ENCODE measurements around the gene CCDC40. TPM values are rescaled to one million over a fixed set of nuclear protein-coding genes. Genes with fewer than 3 reads are reported as not detected.

The CCDC40 gene
- total and polyA plus RNA-seq, 12 donors: 2.1 to 15.7 (median 6.0) TPM

DNA sequence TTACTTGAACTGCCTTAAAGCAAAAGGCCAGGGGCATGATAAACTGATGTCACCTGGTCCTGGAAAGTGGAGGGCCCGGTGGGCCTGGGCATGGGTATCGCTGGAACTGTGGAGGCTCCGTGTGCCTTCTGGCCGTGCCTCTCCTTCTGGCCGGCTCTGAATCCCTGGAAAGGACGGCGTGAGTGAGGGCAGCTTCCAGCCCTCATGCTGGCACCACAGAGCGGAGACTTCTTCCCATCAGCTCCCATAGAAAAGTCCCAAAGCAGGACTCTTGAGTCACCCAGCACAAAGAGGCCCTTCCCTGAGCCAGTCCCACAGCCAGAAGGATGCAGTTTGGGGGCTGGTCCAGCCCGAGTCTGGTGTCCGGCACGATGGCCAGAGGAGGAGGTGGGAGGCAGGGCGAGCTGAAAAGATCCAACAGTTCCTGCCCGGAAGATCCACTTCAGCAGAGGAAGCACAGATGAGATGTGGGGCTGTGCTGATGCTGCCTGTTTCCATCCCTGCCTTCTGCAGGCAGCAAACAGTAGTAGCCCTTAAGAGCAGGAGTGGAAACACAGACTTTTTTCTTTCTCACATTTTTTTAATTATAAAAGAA lies 72.7 kb downstream of the CCDC40 start:
- WGBS, 4 donors: 89 to 95% (median 92%) methylated on average over 12 to 13 of the region's 13 CpGs
- Histone ChIP-seq H3K36me3 (replicated peaks in 1 of 2) (peaks cover 0 to 5% of the 10 kb centered on the region in 2 donors), H3K27me3 (no peaks in the 10 kb centered on the region), H3K4me3 (no peak overlapping the region), H3K9me3 (replicated peaks in 1 of 3) (no peaks in the 10 kb centered on the region), H3K27ac (no peak overlapping the region), H3K4me1 (replicated peaks in 1 of 2) (peaks cover 0 to 6% of the 10 kb centered on the region in 2 donors)
- DNase-seq: peak in 2 of 7 donors; percentile 5
- intact Hi-C loops (cut with DNase I): no loop called here
- TF ChIP-seq POLR2A (IDR thresholded peaks at IDR 0.05): no peak
- TF ChIP-seq, protein P1, sequence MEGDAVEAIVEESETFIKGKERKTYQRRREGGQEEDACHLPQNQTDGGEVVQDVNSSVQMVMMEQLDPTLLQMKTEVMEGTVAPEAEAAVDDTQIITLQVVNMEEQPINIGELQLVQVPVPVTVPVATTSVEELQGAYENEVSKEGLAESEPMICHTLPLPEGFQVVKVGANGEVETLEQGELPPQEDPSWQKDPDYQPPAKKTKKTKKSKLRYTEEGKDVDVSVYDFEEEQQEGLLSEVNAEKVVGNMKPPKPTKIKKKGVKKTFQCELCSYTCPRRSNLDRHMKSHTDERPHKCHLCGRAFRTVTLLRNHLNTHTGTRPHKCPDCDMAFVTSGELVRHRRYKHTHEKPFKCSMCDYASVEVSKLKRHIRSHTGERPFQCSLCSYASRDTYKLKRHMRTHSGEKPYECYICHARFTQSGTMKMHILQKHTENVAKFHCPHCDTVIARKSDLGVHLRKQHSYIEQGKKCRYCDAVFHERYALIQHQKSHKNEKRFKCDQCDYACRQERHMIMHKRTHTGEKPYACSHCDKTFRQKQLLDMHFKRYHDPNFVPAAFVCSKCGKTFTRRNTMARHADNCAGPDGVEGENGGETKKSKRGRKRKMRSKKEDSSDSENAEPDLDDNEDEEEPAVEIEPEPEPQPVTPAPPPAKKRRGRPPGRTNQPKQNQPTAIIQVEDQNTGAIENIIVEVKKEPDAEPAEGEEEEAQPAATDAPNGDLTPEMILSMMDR (IDR thresholded peaks at IDR 0.05): no peak

DNA sequence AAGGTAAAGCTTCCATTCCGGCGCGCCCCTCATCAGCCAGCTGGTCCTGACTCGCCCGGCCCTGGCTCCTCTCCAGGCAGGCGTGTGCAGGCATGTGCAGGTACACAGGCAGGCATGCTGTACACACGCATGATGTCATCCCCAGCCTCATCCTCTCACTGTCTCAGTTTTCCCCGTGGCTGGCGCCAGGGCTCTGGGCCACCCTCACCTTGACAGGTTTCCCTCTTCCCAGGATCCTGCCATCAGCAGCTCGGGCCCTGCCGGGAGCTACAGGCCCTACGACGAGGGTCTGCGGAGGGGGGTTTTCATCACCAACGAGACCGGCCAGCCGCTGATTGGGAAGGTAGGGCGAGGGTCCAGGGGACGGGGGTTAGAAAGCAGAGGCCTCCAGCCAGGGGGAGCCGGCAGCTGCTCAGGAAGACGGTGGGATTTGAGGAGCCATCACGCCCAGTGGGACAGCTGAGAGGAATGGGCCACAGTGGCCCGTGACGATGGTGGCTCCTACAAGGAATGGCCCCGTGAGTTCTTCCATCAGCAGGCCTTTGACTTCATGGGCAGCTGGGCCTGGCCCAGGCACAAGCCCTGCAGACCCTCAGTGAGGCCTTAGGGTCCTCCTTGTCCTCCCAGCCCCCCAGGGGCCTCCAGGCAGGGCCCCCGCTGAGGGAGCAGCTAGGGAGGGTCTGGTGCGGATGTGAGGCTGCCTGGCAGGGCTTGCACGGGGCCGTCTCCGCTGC lies 73.4 kb downstream of the CCDC40 start:
- Histone ChIP-seq H3K27me3 (no peaks in the 10 kb centered on the region), H3K9me3 (replicated peaks in 1 of 3) (no peaks in the 10 kb centered on the region), H3K36me3 (replicated peaks in 1 of 2) (peaks cover 0 to 5% of the 10 kb centered on the region in 2 donors), H3K27ac (no peak overlapping the region), H3K4me1 (replicated peaks in 1 of 2) (no peaks in the 10 kb centered on the region), H3K4me3 (no peak overlapping the region)
- intact Hi-C loops (cut with DNase I): no loop called here
- TF ChIP-seq, protein P1 (IDR thresholded peaks at IDR 0.05): no peak
- no peak for TF ChIP-seq POLR2A (IDR thresholded peaks at IDR 0.05)
- DNase-seq: peak in 2 of 7 donors; percentile 7 to 10
- whole genome bisulfite sequencing, 4 donors: 82 to 92% (median 90%) methylated on average over 24 to 30 of the region's 30 CpGs

DNA sequence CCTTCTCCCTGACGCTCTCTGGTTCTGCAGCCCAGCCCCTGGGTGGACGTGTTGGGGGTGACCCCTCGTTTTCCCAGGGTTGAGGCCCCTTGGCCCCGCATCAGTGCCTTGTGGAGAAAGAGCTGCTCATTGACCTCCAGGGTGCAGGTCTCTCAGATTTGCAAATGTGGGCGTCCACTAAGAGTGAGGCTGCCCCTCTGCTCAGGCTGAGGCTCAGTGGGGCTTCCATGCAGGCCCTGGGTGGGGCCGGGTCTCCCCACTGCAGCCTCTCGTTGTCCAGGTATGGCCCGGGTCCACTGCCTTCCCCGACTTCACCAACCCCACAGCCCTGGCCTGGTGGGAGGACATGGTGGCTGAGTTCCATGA lies 74.0 kb downstream of the CCDC40 start:
- H3K9me3 ChIP-seq (replicated peaks in 1 of 3): no peaks in the 10 kb centered on the region
- H3K4me3 ChIP-seq: no peak overlapping the region
- H3K27me3 ChIP-seq: no peaks in the 10 kb centered on the region
- intact Hi-C loops (cut with DNase I): no loop called here
- H3K36me3 ChIP-seq (replicated peaks in 1 of 2): peaks cover 0 to 5% of the 10 kb centered on the region in 2 donors
- DNase-seq: peak in 1 of 7 donors; percentile 0
- WGBS, 4 donors: 79 to 87% (median 81%) methylated on average over 6 to 9 of the region's 9 CpGs
- TF ChIP-seq, protein P1 (IDR thresholded peaks at IDR 0.05): no peak
- no peak for TF ChIP-seq POLR2A (IDR thresholded peaks at IDR 0.05)
- H3K4me1 ChIP-seq (replicated peaks in 1 of 2): no peaks in the 10 kb centered on the region
- H3K27ac ChIP-seq: no peak overlapping the region

DNA sequence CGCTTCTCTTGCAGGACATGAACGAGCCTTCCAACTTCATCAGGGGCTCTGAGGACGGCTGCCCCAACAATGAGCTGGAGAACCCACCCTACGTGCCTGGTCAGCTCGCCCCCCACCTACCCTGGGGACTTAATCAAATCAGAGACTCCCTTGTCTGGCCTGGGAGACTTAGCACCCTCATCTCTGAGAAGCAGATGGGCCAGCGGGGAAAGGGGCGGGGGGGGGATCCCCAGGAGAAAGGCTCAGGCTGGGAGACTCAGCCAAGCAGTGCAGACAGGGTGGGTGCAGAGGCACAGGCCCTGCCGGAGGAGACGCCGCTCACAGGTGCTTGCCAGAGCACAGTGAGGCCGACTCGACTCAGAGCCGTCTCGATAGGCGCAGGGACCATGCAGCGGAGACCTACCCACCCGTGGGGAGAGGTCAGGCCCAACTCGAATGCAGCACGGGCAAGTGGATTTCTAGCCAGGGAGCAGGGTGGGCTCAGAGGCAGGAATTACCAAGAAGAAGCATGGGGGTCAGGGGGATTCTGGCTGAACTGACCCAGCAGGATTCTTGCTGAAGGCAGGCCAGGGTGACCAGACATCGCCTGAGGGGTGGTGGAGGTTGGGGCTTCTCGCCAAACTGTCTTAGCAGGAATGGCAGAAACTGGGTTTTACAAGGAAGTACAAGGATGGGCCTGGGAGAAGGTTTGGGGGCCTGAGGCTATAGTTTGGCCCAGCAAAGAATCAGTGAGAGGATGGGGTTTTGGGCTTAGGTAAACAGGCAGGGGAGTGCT lies 74.7 kb downstream of the CCDC40 start:
- Histone ChIP-seq H3K27me3 (no peaks in the 10 kb centered on the region), H3K4me3 (no peak overlapping the region), H3K9me3 (replicated peaks in 1 of 3) (no peaks in the 10 kb centered on the region), H3K27ac (no peak overlapping the region), H3K36me3 (replicated peaks in 1 of 2) (peaks cover 0 to 5% of the 10 kb centered on the region in 2 donors), H3K4me1 (replicated peaks in 1 of 2) (no peaks in the 10 kb centered on the region)
- TF ChIP-seq, protein P1 (IDR thresholded peaks at IDR 0.05): no peak
- TF ChIP-seq POLR2A (IDR thresholded peaks at IDR 0.05): no peak
- intact Hi-C loops (cut with DNase I): no loop called here
- 89 to 95% (median 92%) methylated on average over 14 to 21 of the region's 21 CpGs for WGBS, 4 donors
- peak in 1 of 7 donors; percentile 10 for DNase-seq

Data from adrenal gland (tissue), 12 donors.